ENCODE results near the gene PYROXD2. TPM values are rescaled to one million over a fixed set of nuclear protein-coding genes. Genes with fewer than 3 reads are reported as not detected.

The PYROXD2 gene
- total and polyA plus RNA-seq, 10 of the 15 experiments (the other 5 are each of a cell fraction or from before 2014, with no cell fraction given): 4.8 to 15.8 (median 11.1) TPM

- TF ChIP-seq SRF (IDR thresholded peaks at IDR 0.05; ENCODE audit: low read depth in 2 of 2, low read length in 2 of 2) (no peak), ZNF274 (IDR thresholded peaks at IDR 0.05; ENCODE audit: insufficient read depth, insufficient read length) (no peak)
Measured at GRCh38 chr10:98430427-98430826, 15.4 kb upstream of the PYROXD2 start (continued).

- 97% methylated on average over 19 of the region's 22 CpGs for WGBS (ENCODE audit: insufficient coverage, insufficient replicate concordance, low lambda C conversion rate, missing lambda C conversion rate)
- Histone ChIP-seq H2AFZ (ENCODE audit: control insufficient read depth, low read depth, low read length) (no peak overlapping the region), H3K4me1 (ENCODE audit: control insufficient read depth, insufficient read depth, low read length) (no peaks in the 10 kb centered on the region), H4K20me1 (ENCODE audit: control insufficient read depth, insufficient read depth) (no peaks in the 10 kb centered on the region), H3K27ac (ENCODE audit: control insufficient read depth, insufficient read depth) (no peak overlapping the region), H3K27me3 (replicated peaks in 1 of 2; ENCODE audit: control insufficient read depth in 2 of 2, insufficient read depth in 2 of 2, low read length in 1 of 2) (no peaks in the 10 kb centered on the region), H3K9ac (ENCODE audit: control insufficient read depth, insufficient read depth, low read length) (no peak overlapping the region), H3K9me3 (replicated peaks; ENCODE audit: control insufficient read depth, insufficient read depth, low read length) (peaks cover 4% of the 10 kb centered on the region; the same call in 1 of the 3 replicates), H3K4me2 (ENCODE audit: control insufficient read depth, insufficient read depth) (no peak overlapping the region), H3K36me3 (ENCODE audit: control insufficient read depth in 2 of 2, insufficient read depth in 2 of 2, low read length in 1 of 2) (peaks cover 24 to 31% of the 10 kb centered on the region in 2 experiments), H3K4me3 (no peak overlapping the region), H3K79me2 (ENCODE audit: control insufficient read depth, insufficient read depth, low read length) (no peaks in the 10 kb centered on the region)
- ATAC-seq (no peak), FAIRE-seq (no peak), DNase-seq (ENCODE audit: low read depth, low spot score) (no peak)
- ChIA-PET SMC1A (ENCODE audit: uncharacterized antibody, unreplicated experiment) (no interaction called here), CTCF (no interaction called here), POLR2A (no interaction called here), RAD21 (ENCODE audit: unreplicated experiment) (no interaction called here)
- in situ Hi-C loops (cut with MboI): no loop called here
- no TSS peak for BruUV-seq (replicated peaks)
- intact Hi-C loops (cut with micrococcal nuclease; ENCODE audit: unreplicated experiment): no loop called here
- TF ChIP-seq SREBF2 (IDR thresholded peaks at IDR 0.05; ENCODE audit: low read length) (no peak), GATAD2B (conservative IDR thresholded peaks at IDR 0.05; ENCODE audit: low read depth) (no peak), NFXL1 (IDR thresholded peaks at IDR 0.05; ENCODE audit: borderline replicate concordance) (no peak), SIX5 (IDR thresholded peaks at IDR 0.05; ENCODE audit: low read depth, low read length, severe bottlenecking) (no peak), ZBTB11 (CRISPR knock-in tag; IDR thresholded peaks at IDR 0.05) (no peak), RAD51 (IDR thresholded peaks at IDR 0.05) (no peak)
Measured at GRCh38 chr10:98429320-98430072, 14.5 kb upstream of the PYROXD2 start.

All from GM12878 (cell line).